CD4-positive, CD25-positive, alpha-beta regulatory T cell (primary cell): ENCODE measurements around the gene IFT74. TPM values are rescaled to one million over a fixed set of nuclear protein-coding genes. Genes with fewer than 3 reads are reported as not detected.

Experiments used
- ATAC-seq, 2 donors: fragments of 150-1000 bp; cut with Tn5 transposase; one replicate each; pipeline ENCODE4 v1.10.0; 2021; ENCODE audit warnings: low read depth in 2 of 2, moderate number of reproducible peaks in 2 of 2, moderate library complexity in 1 of 2
- DNase-seq, 3 donors: peaks; one replicate each; pipeline versions ENCODE4 v3.0.0 to v3.0.0-alpha.2; 2012 to 2022; ENCODE audit warnings: mixed read lengths in 1 of 3
- H3K27ac ChIP-seq: one replicate; pipeline ENCODE4 v1.7.0; 2013; ENCODE audit warnings: mild to moderate bottlenecking, low read length; ENCODE audit not compliant: insufficient read depth, poor library complexity, severe bottlenecking
- H3K27me3 ChIP-seq: one replicate; pipeline ENCODE4 v1.7.0; 2013; ENCODE audit warnings: low read length; ENCODE audit not compliant: control insufficient read depth, insufficient read depth
- H3K36me3 ChIP-seq: one replicate; pipeline ENCODE4 v1.7.0; 2013; ENCODE audit warnings: mild to moderate bottlenecking, low read length, moderate library complexity; ENCODE audit not compliant: control insufficient read depth, insufficient read depth
- H3K4me1 ChIP-seq: 2 replicates; pipeline ENCODE4 v1.7.0; 2013; ENCODE audit warnings: mild to moderate bottlenecking, low read length; ENCODE audit not compliant: insufficient read depth, control insufficient read depth, poor library complexity, severe bottlenecking
- H3K4me3 ChIP-seq: one replicate; pipeline ENCODE4 v1.7.0; 2013; ENCODE audit warnings: low read depth, mild to moderate bottlenecking, low read length, moderate library complexity
- H3K9me3 ChIP-seq, 2 experiments: 1 replicate in 1 of 2; 2 replicates in 1 of 2; pipeline ENCODE4 v1.7.0; 2013; ENCODE audit warnings: low read length in 2 of 2, mild to moderate bottlenecking in 1 of 2, moderate library complexity in 1 of 2; ENCODE audit not compliant: control insufficient read depth in 2 of 2
- H3K27ac Mint-ChIP-seq, 3 donors: one replicate each; pipeline ENCODE4 v1.8.0; 2020 to 2022; ENCODE audit warnings: mild to moderate bottlenecking in 3 of 3, mixed read lengths in 3 of 3, moderate library complexity in 2 of 3
- H3K27me3 Mint-ChIP-seq: one replicate; pipeline ENCODE4 v1.8.0; 2022; ENCODE audit warnings: mild to moderate bottlenecking, mixed read lengths
- H3K36me3 Mint-ChIP-seq: one replicate; pipeline ENCODE4 v1.8.0; 2020; ENCODE audit warnings: mixed read lengths
- H3K4me1 Mint-ChIP-seq, 4 donors: one replicate each; pipeline ENCODE4 v1.8.0; 2020 to 2022; ENCODE audit warnings: mixed read lengths in 4 of 4, mild to moderate bottlenecking in 1 of 4
- H3K4me3 Mint-ChIP-seq, 4 donors: one replicate each; pipeline ENCODE4 v1.8.0; 2020 to 2022; ENCODE audit warnings: mild to moderate bottlenecking in 4 of 4, mixed read lengths in 4 of 4, moderate library complexity in 3 of 4
- H3K9me3 Mint-ChIP-seq, 7 donors: one replicate each; pipeline ENCODE4 v1.8.0; 2020 to 2022; ENCODE audit warnings: mixed read lengths in 7 of 7, mild to moderate bottlenecking in 3 of 7, moderate library complexity in 2 of 7
- polyA plus RNA-seq, 4 donors: library from polyadenylated mRNA; unstranded; fragments of 300-500 nt; fragmentation: Illumina TruSeq; gene quantifications; one replicate each; pipeline ENCODE4 v1.2.3, GENCODE V29; 2021
- total RNA-seq: library from RNA; stranded (reverse); gene quantifications from one replicate; pipeline ENCODE4 v1.2.3, GENCODE V29; 2022

The IFT74 gene
- total and polyA plus RNA-seq, 5 donors from 2014 or later = 5.3 to 9.6 (median 6.3) TPM

- H3K4me1 Mint-ChIP-seq = peaks cover 54 to 90% (median 75%) of the 10 kb centered on the region in 4 donors
- H3K4me3 Mint-ChIP-seq = peak overlapping the region; percentile 7 to 67 (median 31)
- no peaks in the 10 kb centered on the region for H3K27me3 Mint-ChIP-seq
- H3K27me3 ChIP-seq = no peaks in the 10 kb centered on the region
- peak overlapping the region; percentile 45 for H3K4me3 ChIP-seq
- H3K4me1 ChIP-seq = peaks cover 45% of the 10 kb centered on the region
- peaks cover 0 to 2% of the 10 kb centered on the region in 2 experiments for H3K9me3 ChIP-seq
- no peak for DNase-seq
- peaks cover 0 to 8% (median 0%) of the 10 kb centered on the region in 7 donors for H3K9me3 Mint-ChIP-seq
- peak overlapping the region; percentile 55 for H3K27ac ChIP-seq
- no peak for ATAC-seq
- peaks cover 27% of the 10 kb centered on the region for H3K36me3 Mint-ChIP-seq
- H3K36me3 ChIP-seq = no peaks in the 10 kb centered on the region
- peak overlapping the region; percentile 4 to 92 (median 7) for H3K27ac Mint-ChIP-seq
Observed at GRCh38 chr9:26939955-26940711, 16.1 kb upstream of the IFT74 start.

- Mint-ChIP-seq H3K9me3 (peaks cover 0 to 8% (median 0%) of the 10 kb centered on the region in 7 donors), H3K27me3 (no peaks in the 10 kb centered on the region), H3K4me1 (peaks cover 54 to 90% (median 78%) of the 10 kb centered on the region in 4 donors), H3K36me3 (peaks cover 26% of the 10 kb centered on the region), H3K4me3 (peak overlapping the region; percentile 7 to 67 (median 31)), H3K27ac (peak overlapping the region; percentile 7 to 92 (median 36))
- peak overlapping the region; percentile 45 for H3K4me3 ChIP-seq
- peak overlapping the region; percentile 55 for H3K27ac ChIP-seq
- no peak for ATAC-seq
- no peaks in the 10 kb centered on the region for H3K36me3 ChIP-seq
- peaks cover 51% of the 10 kb centered on the region for H3K4me1 ChIP-seq
- H3K27me3 ChIP-seq = no peaks in the 10 kb centered on the region
- peaks cover 0 to 2% of the 10 kb centered on the region in 2 experiments for H3K9me3 ChIP-seq
- peak in 1 of 3 donors; percentile 17 for DNase-seq
Observed at GRCh38 chr9:26940779-26941178, 15.4 kb upstream of the IFT74 start.

- Histone ChIP-seq H3K27me3 (no peaks in the 10 kb centered on the region), H3K9me3 (no peaks in the 10 kb centered on the region), H3K4me3 (peak overlapping the region; percentile 93), H3K4me1 (peaks cover 61% of the 10 kb centered on the region), H3K27ac (no peak overlapping the region), H3K36me3 (no peaks in the 10 kb centered on the region)
- Mint-ChIP-seq H3K27ac (peak overlapping the region; percentile 69 to 100 (median 100)), H3K4me3 (peak overlapping the region; percentile 92 to 99 (median 98)), H3K36me3 (peaks cover 9% of the 10 kb centered on the region), H3K9me3 (peaks cover 0 to 1% (median 0%) of the 10 kb centered on the region in 7 donors), H3K4me1 (peaks cover 45 to 73% (median 59%) of the 10 kb centered on the region in 4 donors), H3K27me3 (peaks cover 11% of the 10 kb centered on the region)
- no peak for ATAC-seq
- DNase-seq = no peak
Observed at GRCh38 chr9:26945591-26945990, 10.6 kb upstream of the IFT74 start.

- Mint-ChIP-seq H3K27me3 (peaks cover 19% of the 10 kb centered on the region), H3K4me1 (peaks cover 33 to 59% (median 48%) of the 10 kb centered on the region in 4 donors), H3K36me3 (peaks cover 8% of the 10 kb centered on the region), H3K27ac (peak within 1 kb of the TSS; percentile 99 to 100 (median 100)), H3K9me3 (peaks cover 0 to 1% (median 0%) of the 10 kb centered on the region in 7 donors), H3K4me3 (peak within 1 kb of the TSS; percentile 92 to 99 (median 98))
- ATAC-seq = peak; percentile 94 to 96
- peak; percentile 80 to 94 (median 92) for DNase-seq
- Histone ChIP-seq H3K9me3 (no peaks in the 10 kb centered on the region), H3K27me3 (no peaks in the 10 kb centered on the region), H3K4me1 (peaks cover 48% of the 10 kb centered on the region), H3K4me3 (peak within 1 kb of the TSS; percentile 93), H3K36me3 (no peaks in the 10 kb centered on the region), H3K27ac (peak within 1 kb of the TSS; percentile 96)
Observed at GRCh38 chr9:26946753-26947727, 9.2 kb upstream of the IFT74 start, which contains the start of gene PLAA. Gene PLAA (minus strand): TSS chr9:26947242. CDS start chr9:26947045, 197 bp downstream.

- H3K27me3 Mint-ChIP-seq = peaks cover 19% of the 10 kb centered on the region
- peaks cover 0 to 1% (median 0%) of the 10 kb centered on the region in 7 donors for H3K9me3 Mint-ChIP-seq
- no peaks in the 10 kb centered on the region for H3K36me3 ChIP-seq
- peaks cover 43% of the 10 kb centered on the region for H3K4me1 ChIP-seq
- peaks cover 33 to 57% (median 42%) of the 10 kb centered on the region in 4 donors for H3K4me1 Mint-ChIP-seq
- H3K4me3 ChIP-seq = peak overlapping the region; percentile 93
- no peak for ATAC-seq
- H3K27ac Mint-ChIP-seq = peak overlapping the region; percentile 99 to 100 (median 100)
- H3K36me3 Mint-ChIP-seq = peaks cover 5% of the 10 kb centered on the region
- peak in 1 of 3 donors; percentile 30 for DNase-seq
- no peaks in the 10 kb centered on the region for H3K27me3 ChIP-seq
- peak overlapping the region; percentile 92 to 99 (median 98) for H3K4me3 Mint-ChIP-seq
- H3K9me3 ChIP-seq = no peaks in the 10 kb centered on the region
- H3K27ac ChIP-seq = peak overlapping the region; percentile 96
Observed at GRCh38 chr9:26947736-26948135, 8.5 kb upstream of the IFT74 start.

- no peaks in the 10 kb centered on the region for H3K36me3 ChIP-seq
- no peaks in the 10 kb centered on the region for H3K27me3 ChIP-seq
- DNase-seq = no peak
- H3K4me3 ChIP-seq = no peak overlapping the region
- no peak for ATAC-seq
- Mint-ChIP-seq H3K9me3 (peaks cover 0 to 1% (median 0%) of the 10 kb centered on the region in 7 donors), H3K36me3 (no peaks in the 10 kb centered on the region), H3K4me1 (peaks cover 24 to 45% (median 28%) of the 10 kb centered on the region in 4 donors), H3K4me3 (peak overlapping the region in 1 of 4 donors; percentile 92), H3K27ac (no peak overlapping the region), H3K27me3 (peaks cover 19% of the 10 kb centered on the region)
- no peaks in the 10 kb centered on the region for H3K9me3 ChIP-seq
- H3K27ac ChIP-seq = no peak overlapping the region
- H3K4me1 ChIP-seq = peaks cover 27% of the 10 kb centered on the region
Observed at GRCh38 chr9:26949637-26950069, 6.6 kb upstream of the IFT74 start.

GRCh38 chr9:26950521-26950920 is 5.7 kb upstream of the IFT74 start:
- Histone ChIP-seq H3K36me3 (no peaks in the 10 kb centered on the region), H3K4me3 (no peak overlapping the region), H3K4me1 (peaks cover 19% of the 10 kb centered on the region), H3K9me3 (no peaks in the 10 kb centered on the region), H3K27ac (no peak overlapping the region), H3K27me3 (no peaks in the 10 kb centered on the region)
- Mint-ChIP-seq H3K4me3 (peak overlapping the region in 2 of 4 donors; percentile 69 to 92), H3K4me1 (peaks cover 25 to 43% (median 27%) of the 10 kb centered on the region in 4 donors), H3K36me3 (no peaks in the 10 kb centered on the region), H3K9me3 (peaks cover 0 to 1% (median 0%) of the 10 kb centered on the region in 7 donors), H3K27me3 (peaks cover 19% of the 10 kb centered on the region), H3K27ac (no peak overlapping the region)
- DNase-seq = no peak
- ATAC-seq = no peak
